GM19240 (cell line): ENCODE data around the gene COX4I1.
"Not testable (repeated sequence)": the region's sequence is repeated elsewhere in the genome, so short reads cannot be mapped to it uniquely, and the experiment has no call there.

Experiments used
- DNase-seq: peaks from one replicate; pipeline ENCODE4 v3.0.0; 2011; ENCODE audit warnings: low spot score; ENCODE audit not compliant: insufficient read length

Gene COX4I1

GRCh38 chr16:85798901-85799496 is 496 bp upstream of the COX4I1 start:
- peak; percentile 55 for DNase-seq

GRCh38 chr16:85800321-85800669 is 800 bp downstream of the COX4I1 start:
- DNase-seq = no peak

GRCh38 chr16:85803570-85803969 is 4.1 kb downstream of the COX4I1 start:
- no peak for DNase-seq

GRCh38 chr16:85805442-85806045 is 6.0 kb downstream of the COX4I1 start:
- DNase-seq = no peak

- DNase-seq = no peak
Observed at GRCh38 chr16:85806539-85806938, 7.0 kb downstream of the COX4I1 start.

- not testable (repeated sequence) for DNase-seq
Observed at GRCh38 chr16:85807340-85807739, 7.8 kb downstream of the COX4I1 start.

- not testable (repeated sequence) for DNase-seq
Observed at GRCh38 chr16:85808104-85808503, 8.6 kb downstream of the COX4I1 start.

- no peak for DNase-seq
Observed at GRCh38 chr16:85808926-85809325, 9.4 kb downstream of the COX4I1 start.

GRCh38 chr16:85809645-85810044 is 10.2 kb downstream of the COX4I1 start:
- DNase-seq = no peak

GRCh38 chr16:85810097-85810741 is 10.7 kb downstream of the COX4I1 start:
- DNase-seq = no peak

- DNase-seq = no peak
Observed at GRCh38 chr16:85810742-85811115, 11.2 kb downstream of the COX4I1 start.

GRCh38 chr16:85812031-85812807 is 12.7 kb downstream of the COX4I1 start:
- no peak for DNase-seq

- no peak for DNase-seq
Observed at GRCh38 chr16:85812811-85813700, 13.6 kb downstream of the COX4I1 start.

- DNase-seq = no peak
Observed at GRCh38 chr16:85816159-85816558, 16.7 kb downstream of the COX4I1 start.

- DNase-seq = not testable (repeated sequence)
Observed at GRCh38 chr16:85817195-85817594, 17.7 kb downstream of the COX4I1 start.

- DNase-seq = peak; percentile 79
Observed at GRCh38 chr16:85819245-85819644, 19.8 kb downstream of the COX4I1 start.

GRCh38 chr16:85819771-85820170 is 20.3 kb downstream of the COX4I1 start:
- DNase-seq = no peak

GRCh38 chr16:85820604-85821372 is 21.3 kb downstream of the COX4I1 start:
- no peak for DNase-seq

GRCh38 chr16:85821390-85822135 is 22.1 kb downstream of the COX4I1 start:
- DNase-seq = peak; percentile 95

GRCh38 chr16:85822145-85822544 is 22.6 kb downstream of the COX4I1 start:
- no peak for DNase-seq
